Thyroid gland (tissue), 4 donors: ENCODE measurements around the gene SLC1A7.

Source experiments
- CTCF ChIP-seq, 6 experiments: fragments of 200-600 bp in 3 of 6; fragments of 450-650 bp in 3 of 6; sonication (generic) in 3 of 6; IDR thresholded peaks; one replicate each; pipeline ENCODE4 v1.5.1; 2016 to 2019; ENCODE audit warnings: antibody characterized with exemption in 6 of 6, mild to moderate bottlenecking in 2 of 6, inconsistent platforms in 1 of 6, moderate library complexity in 1 of 6
- POLR2A ChIP-seq, 2 donors: fragments of 450-650 bp; IDR thresholded peaks; one replicate each; pipeline ENCODE4 v1.6.1; 2017; ENCODE audit warnings: antibody characterized with exemption in 2 of 2, mild to moderate bottlenecking in 2 of 2, moderate library complexity in 1 of 2

GRCh38 chr1:53120659-53121058 is 21.8 kb downstream of the SLC1A7 start:
- TF ChIP-seq CTCF (IDR thresholded peaks at IDR 0.05) (no peak), POLR2A (IDR thresholded peaks at IDR 0.05) (no peak)
